Measurements from ENCODE around the gene ZBTB7C. TPM values are rescaled to one million over a fixed set of nuclear protein-coding genes. Genes with fewer than 3 reads are reported as not detected.

ZBTB7C gene
- total RNA-seq, 2 experiments from 2014 or later: not detected

DNA sequence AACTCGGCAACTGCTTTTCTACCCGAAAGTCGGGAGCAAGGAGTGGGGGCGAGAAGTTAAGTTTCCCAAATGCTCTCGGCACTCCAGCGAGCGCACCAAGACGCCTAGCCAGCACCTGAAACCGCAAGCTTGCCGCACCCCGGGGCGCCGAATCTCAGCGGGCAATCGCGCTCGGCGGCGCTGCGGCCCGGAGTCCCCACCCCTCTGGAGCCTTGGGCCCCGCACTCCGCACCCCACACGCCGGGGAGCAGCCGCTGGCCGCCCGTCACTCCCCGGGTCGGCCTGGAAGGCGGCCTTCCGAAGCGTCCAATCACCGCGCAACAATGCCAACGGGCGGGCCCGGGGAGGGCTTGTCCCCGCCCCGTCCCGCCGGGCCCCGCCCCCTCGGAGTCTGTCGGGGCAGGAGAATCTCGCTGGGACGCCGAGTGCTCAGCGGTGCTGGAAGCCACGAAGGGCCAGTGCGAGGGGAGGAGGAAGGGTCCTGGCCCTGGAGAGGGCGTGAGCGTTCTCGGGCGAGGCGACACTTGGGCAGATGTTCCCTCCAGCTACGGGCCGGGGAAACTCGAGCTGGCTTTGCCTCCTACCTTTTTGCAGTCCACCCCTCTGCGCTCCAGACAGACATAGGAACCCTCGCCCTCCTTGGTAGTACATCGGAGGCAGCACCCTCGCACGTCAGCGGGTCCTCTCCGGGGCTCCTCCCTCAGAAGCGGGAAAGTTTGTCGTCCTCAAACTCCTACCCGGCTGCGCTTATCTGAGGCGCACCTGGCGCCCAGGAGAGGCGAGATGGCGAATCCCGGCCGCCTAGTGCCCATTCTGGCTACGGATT lies 1.1 kb upstream of the ZBTB7C start:
- Mint-ChIP-seq H3K36me3 (ENCODE audit: low read depth) (no peaks in the 10 kb centered on the region), H3K27me3 (peaks cover 67% of the 10 kb centered on the region), H3K27ac (no peak overlapping the region), H3K4me1 (ENCODE audit: low read depth) (peaks cover 11% of the 10 kb centered on the region), H3K4me3 (peak overlapping the region; percentile 49), H3K9me3 (no peaks in the 10 kb centered on the region)
- TF ChIP-seq, protein P1, sequence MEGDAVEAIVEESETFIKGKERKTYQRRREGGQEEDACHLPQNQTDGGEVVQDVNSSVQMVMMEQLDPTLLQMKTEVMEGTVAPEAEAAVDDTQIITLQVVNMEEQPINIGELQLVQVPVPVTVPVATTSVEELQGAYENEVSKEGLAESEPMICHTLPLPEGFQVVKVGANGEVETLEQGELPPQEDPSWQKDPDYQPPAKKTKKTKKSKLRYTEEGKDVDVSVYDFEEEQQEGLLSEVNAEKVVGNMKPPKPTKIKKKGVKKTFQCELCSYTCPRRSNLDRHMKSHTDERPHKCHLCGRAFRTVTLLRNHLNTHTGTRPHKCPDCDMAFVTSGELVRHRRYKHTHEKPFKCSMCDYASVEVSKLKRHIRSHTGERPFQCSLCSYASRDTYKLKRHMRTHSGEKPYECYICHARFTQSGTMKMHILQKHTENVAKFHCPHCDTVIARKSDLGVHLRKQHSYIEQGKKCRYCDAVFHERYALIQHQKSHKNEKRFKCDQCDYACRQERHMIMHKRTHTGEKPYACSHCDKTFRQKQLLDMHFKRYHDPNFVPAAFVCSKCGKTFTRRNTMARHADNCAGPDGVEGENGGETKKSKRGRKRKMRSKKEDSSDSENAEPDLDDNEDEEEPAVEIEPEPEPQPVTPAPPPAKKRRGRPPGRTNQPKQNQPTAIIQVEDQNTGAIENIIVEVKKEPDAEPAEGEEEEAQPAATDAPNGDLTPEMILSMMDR (IDR thresholded peaks at IDR 0.05): no peak
- ATAC-seq (peak; percentile 97), DNase-seq (peak; percentile 76)
- intact Hi-C loops (cut with micrococcal nuclease): no loop called here
- ChIA-PET CTCF (no interaction called here), POLR2A (no interaction called here)

DNA sequence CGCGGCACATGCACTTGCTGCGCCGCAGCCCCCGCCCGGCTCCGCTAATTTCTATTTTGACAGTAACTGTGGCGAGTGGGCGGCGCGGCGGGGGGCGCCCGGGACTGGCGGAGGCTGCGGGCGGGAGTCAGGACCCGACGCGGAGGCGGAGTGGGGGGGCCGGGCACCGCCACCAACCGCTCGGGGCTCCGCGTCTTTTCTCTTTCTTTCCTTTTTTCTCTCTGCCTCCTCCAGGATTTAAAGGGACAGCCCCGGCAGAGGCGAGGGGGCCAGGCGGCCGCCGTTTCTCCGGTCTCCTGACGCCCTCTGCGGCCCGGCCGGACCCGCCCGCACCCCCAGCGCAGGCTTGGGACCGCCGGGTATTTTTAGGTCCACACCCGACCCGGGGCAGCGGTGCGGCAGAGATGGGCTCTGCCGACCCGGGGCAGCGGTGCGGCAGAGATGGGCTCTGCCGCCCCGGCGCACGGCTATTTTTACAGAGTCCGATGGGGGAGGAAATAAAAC lies 460 bp upstream of the ZBTB7C start:
- ATAC-seq (peak; percentile 3), DNase-seq (peak; percentile 18)
- H3K27ac Mint-ChIP-seq: no peak overlapping the region
- no peaks in the 10 kb centered on the region for H3K36me3 Mint-ChIP-seq (ENCODE audit: low read depth)
- peaks cover 11% of the 10 kb centered on the region for H3K4me1 Mint-ChIP-seq (ENCODE audit: low read depth)
- ChIA-PET CTCF (no interaction called here), POLR2A (no interaction called here)
- TF ChIP-seq, protein P1 (IDR thresholded peaks at IDR 0.05): no peak
- H3K4me3 Mint-ChIP-seq: peak overlapping the region; percentile 49
- H3K9me3 Mint-ChIP-seq: no peaks in the 10 kb centered on the region
- intact Hi-C loops (cut with micrococcal nuclease): no loop called here
- peaks cover 69% of the 10 kb centered on the region for H3K27me3 Mint-ChIP-seq

DNA sequence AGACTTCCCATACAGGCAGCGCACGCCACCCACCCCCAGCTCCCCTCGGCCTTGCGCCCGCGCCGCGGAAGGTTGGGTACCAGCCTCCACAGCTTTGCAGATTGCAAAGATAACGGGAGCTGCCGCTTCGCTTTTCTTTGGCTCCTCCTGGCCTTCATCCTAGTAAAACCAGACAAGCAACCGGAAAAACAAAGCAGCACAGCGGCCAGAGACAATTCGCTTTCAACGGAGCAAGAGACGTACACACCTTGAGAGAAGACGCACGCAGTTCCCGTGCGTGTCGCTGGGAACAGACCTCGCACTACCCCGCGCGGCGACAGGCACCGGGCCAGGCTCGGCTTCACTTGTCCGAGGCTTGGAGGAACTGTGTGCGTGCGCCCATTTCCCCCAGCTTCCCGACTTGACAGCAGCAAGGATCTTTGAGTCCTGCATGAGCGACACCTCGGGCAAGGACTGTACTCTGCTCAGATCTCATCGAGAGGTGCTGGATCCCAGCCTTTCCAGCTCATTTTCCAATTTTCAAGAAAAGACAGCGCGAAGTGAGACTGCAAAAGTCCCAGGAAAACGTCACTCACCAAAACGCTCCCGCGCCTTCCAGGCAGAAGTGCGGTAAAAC lies 964 bp downstream of the ZBTB7C start:
- intact Hi-C loops (cut with micrococcal nuclease): no loop called here
- no peak overlapping the region for H3K27ac Mint-ChIP-seq

DNA sequence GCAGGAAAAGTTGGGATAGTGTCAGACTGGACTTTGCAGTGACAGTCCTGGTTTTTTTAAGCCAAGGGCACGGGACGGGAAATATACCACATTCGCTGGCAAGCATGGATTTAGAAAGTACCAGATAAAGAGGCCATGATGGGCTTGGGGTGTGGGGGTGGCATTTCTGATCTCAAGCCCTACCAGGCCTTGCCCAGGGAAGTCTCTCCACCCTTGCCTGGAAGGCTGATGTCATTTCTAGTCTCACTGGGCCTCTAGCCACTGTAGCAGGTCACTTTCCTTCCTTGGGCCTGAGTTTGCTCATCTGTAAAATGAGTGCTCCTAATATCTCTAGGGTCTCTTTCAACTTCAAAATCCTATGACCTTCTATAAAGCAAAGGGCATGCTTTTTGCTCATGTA lies 1.8 kb downstream of the ZBTB7C start:
- H3K36me3 Mint-ChIP-seq (ENCODE audit: low read depth): no peaks in the 10 kb centered on the region
- POLR2A ChIA-PET: no interaction called here
- intact Hi-C loops (cut with micrococcal nuclease): no loop called here

More for the DNA sequence above, 964 bp downstream of the ZBTB7C start:
- no peaks in the 10 kb centered on the region for H3K36me3 Mint-ChIP-seq (ENCODE audit: low read depth)
- H3K9me3 Mint-ChIP-seq: no peaks in the 10 kb centered on the region
- no peak for ATAC-seq
- H3K27me3 Mint-ChIP-seq: peaks cover 61% of the 10 kb centered on the region
- peak overlapping the region; percentile 47 for H3K4me3 Mint-ChIP-seq
- H3K4me1 Mint-ChIP-seq (ENCODE audit: low read depth): peaks cover 11% of the 10 kb centered on the region
- CTCF ChIA-PET: no interaction called here
- POLR2A ChIA-PET: no interaction called here
- TF ChIP-seq, protein P1 (IDR thresholded peaks at IDR 0.05): no peak
- DNase-seq: no peak

More for the DNA sequence above, 1.8 kb downstream of the ZBTB7C start:
- H3K27ac Mint-ChIP-seq: no peak overlapping the region
- no peaks in the 10 kb centered on the region for H3K9me3 Mint-ChIP-seq
- ATAC-seq (no peak), DNase-seq (no peak)
- peaks cover 11% of the 10 kb centered on the region for H3K4me1 Mint-ChIP-seq (ENCODE audit: low read depth)
- H3K4me3 Mint-ChIP-seq: no peak overlapping the region
- TF ChIP-seq, protein P1 (IDR thresholded peaks at IDR 0.05): no peak
- H3K27me3 Mint-ChIP-seq: peaks cover 62% of the 10 kb centered on the region
- CTCF ChIA-PET: no interaction called here

Measured in activated CD8-positive, alpha-beta T cell treated with anti-CD3 and anti-CD28 coated beads for 36 hours (primary cell).